HEK293T (cell line): Measurements from ENCODE around the gene LRMDA.

ENCODE experiments used
- CTCF ChIA-PET: fragments of 350-600 bp; formaldehyde crosslinking; extraction: SDS; loops from one replicate; lab custom pipeline; 2021; ENCODE audit warnings: antibody characterized with exemption, inconsistent platforms; lab: Yijun Ruan, JAX
- POLR2A ChIA-PET: fragments of 350-600 bp; formaldehyde crosslinking; extraction: SDS; loops from one replicate; lab custom pipeline; 2020; ENCODE audit warnings: antibody characterized with exemption, inconsistent platforms; lab: Yijun Ruan, JAX
- DNase-seq: peaks from one replicate; pipeline ENCODE4 v3.0.0; 2012; ENCODE audit warnings: mixed read lengths; ENCODE audit errors: extremely low spot score
- ARNT ChIP-seq: fragments of 450-650 bp; IDR thresholded peaks from 2 replicates; pipeline ENCODE4 v1.6.1; 2017; ENCODE audit warnings: mild to moderate bottlenecking
- BHLHE40 ChIP-seq: fragments of 450-650 bp; IDR thresholded peaks from 2 replicates; pipeline ENCODE4 v1.6.1; 2016; ENCODE audit warnings: mild to moderate bottlenecking, moderate library complexity, borderline replicate concordance
- CTBP1 ChIP-seq: fragments of 450-650 bp; IDR thresholded peaks from 2 replicates; pipeline ENCODE4 v1.6.1; 2016; ENCODE audit warnings: borderline replicate concordance
- ELF4 ChIP-seq: fragments of 450-650 bp; IDR thresholded peaks from 2 replicates; pipeline ENCODE4 v1.6.1; 2017; ENCODE audit warnings: antibody characterized with exemption
- FOXA1 ChIP-seq: fragments of 450-650 bp; IDR thresholded peaks from 2 replicates; pipeline ENCODE4 v1.6.1; 2016; ENCODE audit warnings: mild to moderate bottlenecking
- FOXK2 ChIP-seq: fragments of 450-650 bp; IDR thresholded peaks from 2 replicates; pipeline ENCODE4 v1.6.1; 2016; ENCODE audit warnings: mild to moderate bottlenecking
- FOXM1 ChIP-seq: fragments of 450-650 bp; IDR thresholded peaks from 2 replicates; pipeline ENCODE4 v1.6.1; 2017; ENCODE audit warnings: mild to moderate bottlenecking, borderline replicate concordance
- HDGF ChIP-seq: fragments of 450-650 bp; IDR thresholded peaks from 2 replicates; pipeline ENCODE4 v1.6.1; 2017; ENCODE audit warnings: antibody characterized with exemption, borderline replicate concordance
- L3MBTL2 ChIP-seq: fragments of 450-650 bp; conservative IDR thresholded peaks from 2 replicates; pipeline ENCODE4 v1.6.1; 2016; ENCODE audit warnings: mild to moderate bottlenecking
- LEF1 ChIP-seq: fragments of 450-650 bp; IDR thresholded peaks from 2 replicates; pipeline ENCODE4 v1.6.1; 2017; ENCODE audit warnings: mild to moderate bottlenecking, borderline replicate concordance
- NFRKB ChIP-seq: fragments of 450-650 bp; IDR thresholded peaks from 2 replicates; pipeline ENCODE4 v1.6.1; 2016; ENCODE audit warnings: mild to moderate bottlenecking, moderate library complexity
- PKNOX1 ChIP-seq: fragments of 450-650 bp; IDR thresholded peaks from 2 replicates; pipeline ENCODE4 v1.6.1; 2016
- SP1 ChIP-seq: fragments of 450-650 bp; IDR thresholded peaks from 2 replicates; pipeline ENCODE4 v1.6.1; 2017
- SUZ12 ChIP-seq: fragments of 450-650 bp; IDR thresholded peaks from 2 replicates; pipeline ENCODE4 v1.6.1; 2016; ENCODE audit warnings: mild to moderate bottlenecking
- TARDBP ChIP-seq: fragments of 450-650 bp; IDR thresholded peaks from 2 replicates; pipeline ENCODE4 v1.6.1; 2016
- ZNF384 ChIP-seq: fragments of 450-650 bp; IDR thresholded peaks from 2 replicates; pipeline ENCODE4 v1.6.1; 2016

LRMDA gene

GRCh38 chr10:75847477-75847876 lies 416.1 kb downstream of the LRMDA start:
- DNase-seq: no peak
- CTCF ChIA-PET: interaction anchor here (0.7 kb wide), 1 partner anchor 146 kb away, joined by 3 read pairs; no protein-coding TSS in a partner anchor
- POLR2A ChIA-PET: no interaction called here
- no peak for TF ChIP-seq ZNF384
- TF ChIP-seq SUZ12: no peak
- no peak for TF ChIP-seq ARNT
- TF ChIP-seq HDGF: no peak
- TF ChIP-seq NFRKB: no peak

GRCh38 chr10:75851580-75852345 lies 420.3 kb downstream of the LRMDA start:
- DNase-seq: no peak
- TF ChIP-seq TARDBP (no peak), NFRKB (no peak), FOXM1 (no peak), FOXA1 (no peak)
- CTCF ChIA-PET: no interaction called here
- POLR2A ChIA-PET: no interaction called here

GRCh38 chr10:75852851-75853484 lies 421.5 kb downstream of the LRMDA start:
- DNase-seq: peak; percentile 39
- ChIA-PET POLR2A (no interaction called here), CTCF (no interaction called here)
- no peak for TF ChIP-seq ARNT
- TF ChIP-seq TARDBP: no peak
- TF ChIP-seq FOXK2: no peak
- no peak for TF ChIP-seq FOXA1
- no peak for TF ChIP-seq HDGF
- TF ChIP-seq NFRKB: no peak
- no peak for TF ChIP-seq LEF1
- no peak for TF ChIP-seq SUZ12

GRCh38 chr10:75857269-75857846 lies 425.9 kb downstream of the LRMDA start:
- CTCF ChIA-PET: no interaction called here
- no peak for TF ChIP-seq ELF4
- TF ChIP-seq SUZ12: no peak
- TF ChIP-seq FOXA1: no peak
- no peak for TF ChIP-seq BHLHE40
- TF ChIP-seq CTBP1: no peak
- no peak for TF ChIP-seq SP1
- no peak for TF ChIP-seq LEF1
- TF ChIP-seq FOXM1: no peak
- no peak for TF ChIP-seq FOXK2
- TF ChIP-seq NFRKB: no peak
- TF ChIP-seq PKNOX1: no peak
- no peak for TF ChIP-seq ARNT
- no peak for TF ChIP-seq ZNF384
- no peak for TF ChIP-seq L3MBTL2
- no peak for TF ChIP-seq HDGF
- no peak for TF ChIP-seq TARDBP
- POLR2A ChIA-PET: interaction anchor here (1.2 kb wide), 1 partner anchor 456 kb away, joined by 3 read pairs; the partner anchor contains the start of gene ZNF503
- DNase-seq: no peak

- no peak for DNase-seq
- TF ChIP-seq BHLHE40 (no peak), SUZ12 (no peak), FOXA1 (no peak), CTBP1 (no peak), HDGF (no peak), ZNF384 (no peak), NFRKB (no peak), L3MBTL2 (no peak), SP1 (no peak)
- POLR2A ChIA-PET: interaction anchor here (1.2 kb wide), 1 partner anchor 456 kb away, joined by 3 read pairs; the partner anchor contains the start of gene ZNF503
- CTCF ChIA-PET: no interaction called here
Measured at GRCh38 chr10:75857896-75858295, 426.5 kb downstream of the LRMDA start.

- CTCF ChIA-PET: interaction anchor here (0.6 kb wide), 1 partner anchor 50 kb away, joined by 3 read pairs; no protein-coding TSS in a partner anchor
- no peak for DNase-seq
- POLR2A ChIA-PET: interaction anchor here (1.2 kb wide), 1 partner anchor 457 kb away, joined by 3 read pairs; the partner anchor contains the start of gene ZNF503
- TF ChIP-seq FOXK2 (no peak), FOXA1 (no peak), TARDBP (no peak), L3MBTL2 (no peak), CTBP1 (no peak), LEF1 (no peak), ZNF384 (no peak), HDGF (no peak), BHLHE40 (no peak)
Measured at GRCh38 chr10:75858339-75858738, 426.9 kb downstream of the LRMDA start.

- no peak for DNase-seq
- ChIA-PET CTCF (no interaction called here), POLR2A (no interaction called here)
- TF ChIP-seq FOXK2 (no peak), PKNOX1 (peak; percentile 29; the same call in 1 of the 2 replicates), FOXA1 (no peak), ELF4 (no peak)
Measured at GRCh38 chr10:75859141-75859540, 427.7 kb downstream of the LRMDA start.
